Measurements from ENCODE around the gene CCNE1.
A peak's percentile ranks its signal among the peaks of the same experiment; 100 is the strongest.

CCNE1 gene

DNA sequence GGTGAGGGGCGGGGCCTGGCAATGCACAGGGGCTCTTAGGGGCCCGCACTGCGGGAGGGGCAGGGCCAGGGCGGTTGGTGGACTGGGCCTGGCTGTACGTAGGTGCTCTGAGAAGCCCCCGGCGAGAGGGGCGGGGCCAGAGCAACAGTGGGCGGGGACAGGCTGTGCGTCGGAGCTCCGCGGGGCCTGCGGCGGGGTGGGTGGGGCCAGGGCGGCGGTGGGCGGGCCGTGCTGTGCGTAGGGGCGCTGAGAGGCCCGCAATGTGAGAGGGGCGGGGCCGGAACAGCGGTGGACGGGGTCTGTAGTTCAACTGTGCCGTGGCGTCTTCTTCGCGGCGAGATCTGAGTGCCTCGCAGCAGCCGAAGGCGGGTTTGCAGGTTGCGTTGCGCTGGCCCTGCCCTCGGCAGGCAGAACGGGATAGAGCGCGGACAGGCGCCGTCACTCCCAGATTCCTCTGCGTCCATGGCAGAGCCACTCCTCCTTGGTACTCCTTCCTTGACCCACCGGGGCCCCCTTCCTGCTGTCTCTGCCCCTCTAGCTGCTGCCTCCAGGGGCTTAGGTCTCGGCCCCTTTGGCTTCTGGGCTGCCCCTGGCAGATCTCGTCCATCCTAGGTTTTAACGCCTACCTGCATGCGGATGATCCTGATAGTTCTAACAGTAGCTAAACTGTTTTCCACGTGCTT, 33.2 kb downstream of the CCNE1 start:
- DNase-seq (ENCODE audit: low spot score), result peak; percentile 97

DNA sequence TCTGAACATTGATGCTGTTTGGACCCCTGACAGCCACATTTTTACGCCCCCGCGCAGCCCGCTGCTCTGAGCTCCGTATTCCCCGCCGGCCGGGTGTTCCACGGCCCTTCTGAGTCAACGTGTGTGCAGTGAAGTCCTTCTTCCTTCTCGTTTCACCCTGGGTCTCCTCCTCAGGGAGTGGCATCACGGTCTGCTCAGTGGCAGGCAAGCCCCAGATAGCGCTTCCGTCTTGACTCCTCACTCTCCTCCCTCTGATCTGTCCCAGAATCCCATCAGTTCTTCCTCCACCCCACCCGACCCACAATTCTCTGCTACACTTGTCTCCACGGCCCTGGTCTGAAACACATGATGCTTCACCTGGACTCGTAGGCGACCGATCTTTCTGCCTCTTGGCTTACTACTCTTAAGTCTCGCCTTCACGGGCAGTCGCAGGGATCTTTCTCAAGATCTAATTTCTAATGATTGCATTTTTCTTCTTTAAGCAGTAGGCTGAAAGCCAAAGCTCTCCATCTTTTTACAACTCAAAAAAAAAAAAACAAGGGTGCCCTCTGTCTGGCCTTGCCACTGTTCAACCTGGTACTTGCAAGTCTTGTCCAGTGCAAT, 33.9 kb downstream of the CCNE1 start:
- DNase-seq (ENCODE audit: low spot score), result no peak

DNA sequence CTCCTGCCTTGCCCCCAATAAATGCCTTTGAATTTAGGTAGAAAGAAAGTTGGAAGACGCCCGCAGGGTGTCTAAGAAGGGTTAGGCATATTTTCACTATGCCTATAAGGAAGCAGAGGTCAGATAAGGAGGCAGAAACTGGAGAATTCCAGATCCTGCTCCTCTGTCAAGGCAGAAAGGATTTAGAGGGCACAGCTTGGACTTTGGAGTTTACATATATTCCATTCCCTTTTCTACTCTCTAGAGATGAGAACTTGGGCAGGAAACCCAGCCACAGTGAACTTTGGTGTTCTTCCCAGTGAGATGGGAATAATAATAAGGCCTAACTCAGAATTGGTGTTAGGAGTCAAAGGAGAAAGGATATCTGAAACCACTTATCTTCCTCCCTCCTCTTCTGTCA, 37.4 kb downstream of the CCNE1 start:
- no peak for DNase-seq (ENCODE audit: low spot score)

DNA sequence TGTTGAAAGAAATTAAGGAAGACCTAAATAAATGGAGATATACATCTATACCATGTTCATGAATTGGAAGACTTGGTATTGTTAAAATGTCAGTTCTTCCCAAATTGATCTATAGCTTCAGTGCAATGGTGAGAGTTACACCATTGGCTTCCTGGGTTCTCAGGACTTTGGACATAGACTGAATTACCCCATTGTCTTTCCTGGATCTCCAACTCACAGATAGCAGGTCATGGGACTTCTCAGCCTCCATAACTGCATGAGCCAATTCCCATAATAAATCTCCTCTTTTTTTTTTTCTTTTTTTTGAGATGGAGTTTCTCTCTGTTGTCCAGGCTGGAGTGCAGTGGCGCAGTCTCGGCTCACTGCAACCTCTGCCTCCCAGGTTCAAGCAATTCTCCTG, 38.7 kb downstream of the CCNE1 start:
- DNase-seq (ENCODE audit: low spot score), result no peak

GRCh38 chr19:29851769-29852521, 40.2 kb downstream of the CCNE1 start:
- DNase-seq (ENCODE audit: low spot score), result no peak

DNA sequence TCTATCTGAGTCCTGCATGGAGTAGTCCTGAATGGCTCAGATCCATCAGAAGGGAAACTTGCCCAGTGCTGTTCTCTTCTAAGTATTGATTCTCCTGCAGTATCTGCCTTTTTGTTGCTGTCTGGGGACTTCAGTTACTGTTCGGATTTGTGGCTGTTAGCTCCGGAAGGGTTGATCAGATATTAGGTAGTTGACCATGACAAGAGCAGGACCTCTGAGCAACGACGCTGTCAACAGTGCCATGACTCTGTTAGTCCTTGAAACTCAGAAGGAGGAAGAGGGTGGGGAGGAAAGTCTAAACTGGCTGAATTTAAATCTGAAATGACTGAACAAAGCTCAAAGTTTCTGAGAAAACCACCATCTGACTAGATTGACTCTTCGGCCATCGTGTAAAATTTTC, 42.2 kb downstream of the CCNE1 start:
- no peak for DNase-seq (ENCODE audit: low spot score)

- no peak for DNase-seq (ENCODE audit: low spot score)
Measured at GRCh38 chr19:29855087-29855486, 43.3 kb downstream of the CCNE1 start.

GRCh38 chr19:29855741-29856500, 44.1 kb downstream of the CCNE1 start:
- no peak for DNase-seq (ENCODE audit: low spot score)

GRCh38 chr19:29858000-29858596, 46.3 kb downstream of the CCNE1 start:
- DNase-seq (ENCODE audit: low spot score), result no peak

GRCh38 chr19:29858621-29859020, 46.8 kb downstream of the CCNE1 start:
- no peak for DNase-seq (ENCODE audit: low spot score)

- no peak for DNase-seq (ENCODE audit: low spot score)
Measured at GRCh38 chr19:29860492-29860891, 48.7 kb downstream of the CCNE1 start.

GRCh38 chr19:29861574-29861973, 49.8 kb downstream of the CCNE1 start:
- DNase-seq (ENCODE audit: low spot score), result no peak

- no peak for DNase-seq (ENCODE audit: low spot score)
Measured at GRCh38 chr19:29866011-29866410, 54.2 kb downstream of the CCNE1 start.

- no peak for DNase-seq (ENCODE audit: low spot score)
Measured at GRCh38 chr19:29867984-29868383, 56.2 kb downstream of the CCNE1 start.

DNA sequence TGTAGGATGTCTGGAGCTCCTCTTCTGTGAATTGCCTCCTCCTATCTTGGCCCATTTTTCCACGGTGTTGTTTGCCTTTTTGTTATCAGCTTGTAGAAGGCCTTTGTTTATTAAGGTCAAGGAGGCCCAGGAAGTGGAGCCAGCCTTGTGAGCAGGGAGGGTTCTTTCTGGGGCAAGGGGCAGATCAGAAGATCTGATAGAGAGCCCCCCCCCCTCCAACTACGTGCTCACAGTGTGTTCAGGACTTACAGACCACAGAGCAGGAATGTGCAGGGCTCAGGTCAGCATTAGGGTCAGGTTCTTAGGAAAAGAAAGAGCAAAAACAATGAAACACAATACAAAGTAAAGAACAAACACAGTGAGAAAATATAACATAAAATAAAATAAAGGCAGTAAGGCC, 59.4 kb downstream of the CCNE1 start:
- DNase-seq (ENCODE audit: low spot score), result no peak

GRCh38 chr19:29872224-29872731, 60.5 kb downstream of the CCNE1 start:
- no peak for DNase-seq (ENCODE audit: low spot score)

GRCh38 chr19:29873024-29873800, 61.4 kb downstream of the CCNE1 start:
- peak; percentile 78 for DNase-seq (ENCODE audit: low spot score)
